Measurements from ENCODE around the gene PTCH1. TPM values are rescaled to one million over a fixed set of nuclear protein-coding genes. Genes with fewer than 3 reads are reported as not detected.

The PTCH1 gene
- polyA plus RNA-seq, 1 of the 3 experiments (the other 2 are of a cell fraction), result 3.3 TPM

- ChIA-PET CTCF (interaction anchor here (0.7 to 1.8 kb wide), 2 partner anchors 29 to 43 kb away, joined by 3 to 7 read pairs; no protein-coding TSS in a partner anchor), POLR2A (interaction anchor here (0.7 to 2.7 kb wide), 3 partner anchors 11 to 644 kb away, joined by 3 to 13 read pairs (median 8); no protein-coding TSS in a partner anchor)
- peak overlapping the region; percentile 75; the same call in 1 of the 2 replicates for H3K4me2 ChIP-seq
- no peaks in the 10 kb centered on the region; the same call in 1 of the 2 replicates for H4K20me1 ChIP-seq (ENCODE audit: insufficient read depth)
- H3K4me1 ChIP-seq (ENCODE audit: control insufficient read depth in 1 of 2, insufficient read depth in 2 of 2, low read depth in 1 of 2, low read length in 1 of 2), result peaks cover 5 to 23% of the 10 kb centered on the region in 2 experiments; a peak in 3 of 4 replicates
- H3K27ac ChIP-seq (ENCODE audit: low read depth in 2 of 2, low read length in 1 of 2), result peak overlapping the region in 1 of 2 experiments; percentile 50; a peak in 2 of 4 replicates
- DNase-seq, result no peak
- TF ChIP-seq FOSL2 (IDR thresholded peaks at IDR 0.05; ENCODE audit: borderline replicate concordance, low read depth), result no peak
- no peak for TF ChIP-seq TAF1 (IDR thresholded peaks at IDR 0.05; ENCODE audit: borderline replicate concordance, low read depth, low read length)
- TF ChIP-seq, protein P1, sequence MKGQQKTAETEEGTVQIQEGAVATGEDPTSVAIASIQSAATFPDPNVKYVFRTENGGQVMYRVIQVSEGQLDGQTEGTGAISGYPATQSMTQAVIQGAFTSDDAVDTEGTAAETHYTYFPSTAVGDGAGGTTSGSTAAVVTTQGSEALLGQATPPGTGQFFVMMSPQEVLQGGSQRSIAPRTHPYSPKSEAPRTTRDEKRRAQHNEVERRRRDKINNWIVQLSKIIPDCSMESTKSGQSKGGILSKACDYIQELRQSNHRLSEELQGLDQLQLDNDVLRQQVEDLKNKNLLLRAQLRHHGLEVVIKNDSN (IDR thresholded peaks at IDR 0.05; ENCODE audit: borderline replicate concordance, low read depth), result no peak
- TF ChIP-seq FOXM1 (IDR thresholded peaks at IDR 0.05; ENCODE audit: low read depth), result no peak
- TF ChIP-seq EP300 (IDR thresholded peaks at IDR 0.05; ENCODE audit: borderline replicate concordance in 1 of 2, low read depth in 1 of 2, low read length in 1 of 2), result no peak
- no peak for TF ChIP-seq NRF1 (IDR thresholded peaks at IDR 0.05; ENCODE audit: low read depth, low read length)
- TF ChIP-seq RXRA (IDR thresholded peaks at IDR 0.05; ENCODE audit: borderline replicate concordance, low read depth), result no peak
- TF ChIP-seq YY1 (IDR thresholded peaks at IDR 0.05; ENCODE audit: low read depth), result no peak
- TF ChIP-seq IRF3 (IDR thresholded peaks at IDR 0.05; ENCODE audit: low read depth, low read length), result no peak
- TF ChIP-seq, protein P2, sequence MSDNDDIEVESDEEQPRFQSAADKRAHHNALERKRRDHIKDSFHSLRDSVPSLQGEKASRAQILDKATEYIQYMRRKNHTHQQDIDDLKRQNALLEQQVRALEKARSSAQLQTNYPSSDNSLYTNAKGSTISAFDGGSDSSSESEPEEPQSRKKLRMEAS (IDR thresholded peaks at IDR 0.05; ENCODE audit: low read depth), result no peak
- TF ChIP-seq, protein P3, sequence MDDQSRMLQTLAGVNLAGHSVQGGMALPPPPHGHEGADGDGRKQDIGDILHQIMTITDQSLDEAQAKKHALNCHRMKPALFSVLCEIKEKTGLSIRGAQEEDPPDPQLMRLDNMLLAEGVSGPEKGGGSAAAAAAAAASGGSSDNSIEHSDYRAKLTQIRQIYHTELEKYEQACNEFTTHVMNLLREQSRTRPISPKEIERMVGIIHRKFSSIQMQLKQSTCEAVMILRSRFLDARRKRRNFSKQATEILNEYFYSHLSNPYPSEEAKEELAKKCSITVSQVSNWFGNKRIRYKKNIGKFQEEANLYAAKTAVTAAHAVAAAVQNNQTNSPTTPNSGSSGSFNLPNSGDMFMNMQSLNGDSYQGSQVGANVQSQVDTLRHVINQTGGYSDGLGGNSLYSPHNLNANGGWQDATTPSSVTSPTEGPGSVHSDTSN (IDR thresholded peaks at IDR 0.05), result no peak
- TF ChIP-seq TCF12 (IDR thresholded peaks at IDR 0.05), result no peak
- no peak for TF ChIP-seq EZH2phosphoT487 (IDR thresholded peaks at IDR 0.05; ENCODE audit: borderline replicate concordance, low read depth)
- TF ChIP-seq RCOR1 (IDR thresholded peaks at IDR 0.05; ENCODE audit: low read length), result no peak
- TF ChIP-seq SMC3 (IDR thresholded peaks at IDR 0.05; ENCODE audit: low read depth, low read length), result no peak
- peaks cover 22% of the 10 kb centered on the region for H3F3A ChIP-seq (replicated peaks; ENCODE audit: insufficient read depth)
- no peaks in the 10 kb centered on the region for H3K27me3 ChIP-seq (ENCODE audit: insufficient read depth)
- WGBS (ENCODE audit: low lambda C conversion rate), result 42% methylated on average over 10 of the region's 10 CpGs
- H3K4me3 ChIP-seq (ENCODE audit: low read depth in 2 of 2, low read length in 1 of 2), result peak overlapping the region; percentile 87 to 91
- peak overlapping the region; percentile 80; the same call in 1 of the 2 replicates for H3K9ac ChIP-seq
- H2AFZ ChIP-seq (ENCODE audit: low read depth), result peak overlapping the region; percentile 32; the same call in 1 of the 2 replicates
- H3K79me2 ChIP-seq (ENCODE audit: insufficient read depth), result peaks cover 13% of the 10 kb centered on the region; the same call in 1 of the 2 replicates
- no peaks in the 10 kb centered on the region for H3K9me3 ChIP-seq
- H3K9me2 ChIP-seq, result no peaks in the 10 kb centered on the region
- no peaks in the 10 kb centered on the region for H3K36me3 ChIP-seq (replicated peaks in 1 of 2; ENCODE audit: control insufficient read depth in 1 of 2, insufficient read depth in 2 of 2, low read length in 1 of 2)
Measured at GRCh38 chr9:95505072-95505716, 11.6 kb downstream of the PTCH1 start.
